Right lung (tissue), 5 donors: ENCODE measurements around the gene NEAT1. TPM values are rescaled to one million over a fixed set of nuclear protein-coding genes. Genes with fewer than 3 reads are reported as not detected.

ENCODE experiments used
- polyA plus RNA-seq, 5 donors: library from polyadenylated mRNA; unstranded; fragments of 120-200 nt; gene quantifications; one replicate each; pipeline versions ENCODE4 v1.2.1 to v1.2.3, GENCODE V29; 2013; ENCODE audit warnings: inconsistent platforms in 1 of 5, low replicate concordance in 1 of 5; ENCODE audit not compliant: insufficient read length in 5 of 5, insufficient read depth in 1 of 5

NEAT1 gene
- polyA plus RNA-seq, 5 donors: 119 to 179 (median 132) TPM

Other genes with a start within 250 kb of the NEAT1 start
- gene CAPN1, start 240.9 kb upstream of the NEAT1 start, polyA plus RNA-seq: 100 to 1,000 TPM in 1 of 5 donors, 10 to 100 TPM in 4; 60.7 to 100 (median 86.2) TPM
- gene POLA2, start 160.8 kb upstream of the NEAT1 start, polyA plus RNA-seq: 10 to 100 TPM; 18.5 to 29.2 (median 27.0) TPM
- 10 to 100 TPM in 2 of 5 donors, 1 to 10 TPM in 3; 1.9 to 13.9 (median 8.4) TPM for gene CDC42EP2, start 107.9 kb upstream of the NEAT1 start, polyA plus RNA-seq
- 10 to 100 TPM; 75.8 to 100.0 (median 84.9) TPM for gene DPF2, start 88.9 kb upstream of the NEAT1 start, polyA plus RNA-seq
- gene TIGD3, start 68.0 kb upstream of the NEAT1 start, polyA plus RNA-seq: under 1 TPM; 0.10 to 0.28 (median 0.21) TPM
- gene SLC25A45, start 40.2 kb upstream of the NEAT1 start, polyA plus RNA-seq: 10 to 100 TPM in 4 of 5 donors, 1 to 10 TPM in 1; 9.8 to 14.5 (median 13.3) TPM
- 10 to 100 TPM; 12.2 to 23.4 (median 17.9) TPM for gene FRMD8, start 36.2 kb upstream of the NEAT1 start, polyA plus RNA-seq
- gene MALAT1, start 76.2 kb downstream of the NEAT1 start, polyA plus RNA-seq: 100 to 1,000 TPM; 547 to 979 (median 604) TPM
- gene SCYL1, start 102.3 kb downstream of the NEAT1 start, polyA plus RNA-seq: 10 to 100 TPM; 47.2 to 77.3 (median 55.2) TPM
- 100 to 1,000 TPM; 184 to 305 (median 276) TPM for gene LTBP3, start 135.6 kb downstream of the NEAT1 start, polyA plus RNA-seq
- gene ZNRD2, start 147.7 kb downstream of the NEAT1 start, polyA plus RNA-seq: 10 to 100 TPM; 39.0 to 70.6 (median 56.0) TPM
- gene FAM89B, start 149.7 kb downstream of the NEAT1 start, polyA plus RNA-seq: 10 to 100 TPM; 20.5 to 47.9 (median 28.7) TPM
- 10 to 100 TPM; 25.0 to 47.6 (median 36.5) TPM for gene EHBP1L1, start 153.3 kb downstream of the NEAT1 start, polyA plus RNA-seq
- under 1 TPM; 0.18 to 0.85 (median 0.55) TPM for gene KCNK7, start 173.0 kb downstream of the NEAT1 start, polyA plus RNA-seq
- 10 to 100 TPM; 32.5 to 72.7 (median 49.3) TPM for gene MAP3K11, start 191.4 kb downstream of the NEAT1 start, polyA plus RNA-seq
- gene PCNX3, start 193.0 kb downstream of the NEAT1 start, polyA plus RNA-seq: 10 to 100 TPM; 15.5 to 35.0 (median 20.9) TPM
- 10 to 100 TPM; 32.6 to 55.0 (median 40.6) TPM for gene SIPA1, start 215.3 kb downstream of the NEAT1 start, polyA plus RNA-seq
- gene RELA, start 240.1 kb downstream of the NEAT1 start, polyA plus RNA-seq: 10 to 100 TPM; 43.0 to 68.0 (median 53.2) TPM